ENCODE data around the gene RHEB.

Gene RHEB

DNA sequence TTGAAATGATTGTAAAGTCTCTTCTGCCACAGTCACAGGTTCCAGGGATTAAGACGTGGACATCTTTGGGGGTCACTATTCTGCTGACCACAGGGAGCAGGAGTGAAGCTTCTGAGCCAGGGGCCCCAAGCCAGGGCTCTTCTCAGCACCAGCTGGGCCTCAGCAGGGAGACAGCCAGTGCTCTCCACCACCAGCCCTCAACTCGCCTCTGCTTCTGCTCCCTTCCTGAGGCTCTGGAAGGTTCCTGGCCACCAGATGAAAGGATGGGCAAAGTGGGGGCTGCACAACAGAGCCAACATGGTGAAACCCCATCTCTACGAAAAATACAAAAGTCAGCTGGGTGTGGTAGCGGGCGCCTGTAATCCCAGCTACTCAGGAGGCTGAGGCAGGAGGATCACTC lies 68.5 kb downstream of the RHEB start:
- DNase-seq (ENCODE audit: low read depth in 2 of 2): no peak

DNA sequence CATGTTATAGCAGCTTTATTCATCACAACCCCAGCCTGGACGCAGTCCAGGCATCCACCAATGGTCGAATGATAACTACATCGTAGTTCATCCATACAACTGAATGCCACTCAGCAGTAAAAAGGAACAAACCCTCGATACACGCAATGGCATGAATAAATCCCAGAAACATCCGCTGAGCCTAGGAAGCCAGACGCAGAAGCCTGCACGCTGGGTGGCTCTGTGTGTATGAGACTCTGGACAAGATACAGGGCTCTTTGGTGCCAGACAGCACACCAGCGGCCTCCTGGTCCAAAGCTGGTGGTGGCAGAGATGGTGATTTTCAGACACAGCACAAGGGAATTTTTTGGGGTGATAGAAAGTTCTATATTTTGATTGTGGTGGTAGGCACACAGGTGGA lies 69.7 kb downstream of the RHEB start:
- no peak for DNase-seq (ENCODE audit: low read depth in 2 of 2)

DNA sequence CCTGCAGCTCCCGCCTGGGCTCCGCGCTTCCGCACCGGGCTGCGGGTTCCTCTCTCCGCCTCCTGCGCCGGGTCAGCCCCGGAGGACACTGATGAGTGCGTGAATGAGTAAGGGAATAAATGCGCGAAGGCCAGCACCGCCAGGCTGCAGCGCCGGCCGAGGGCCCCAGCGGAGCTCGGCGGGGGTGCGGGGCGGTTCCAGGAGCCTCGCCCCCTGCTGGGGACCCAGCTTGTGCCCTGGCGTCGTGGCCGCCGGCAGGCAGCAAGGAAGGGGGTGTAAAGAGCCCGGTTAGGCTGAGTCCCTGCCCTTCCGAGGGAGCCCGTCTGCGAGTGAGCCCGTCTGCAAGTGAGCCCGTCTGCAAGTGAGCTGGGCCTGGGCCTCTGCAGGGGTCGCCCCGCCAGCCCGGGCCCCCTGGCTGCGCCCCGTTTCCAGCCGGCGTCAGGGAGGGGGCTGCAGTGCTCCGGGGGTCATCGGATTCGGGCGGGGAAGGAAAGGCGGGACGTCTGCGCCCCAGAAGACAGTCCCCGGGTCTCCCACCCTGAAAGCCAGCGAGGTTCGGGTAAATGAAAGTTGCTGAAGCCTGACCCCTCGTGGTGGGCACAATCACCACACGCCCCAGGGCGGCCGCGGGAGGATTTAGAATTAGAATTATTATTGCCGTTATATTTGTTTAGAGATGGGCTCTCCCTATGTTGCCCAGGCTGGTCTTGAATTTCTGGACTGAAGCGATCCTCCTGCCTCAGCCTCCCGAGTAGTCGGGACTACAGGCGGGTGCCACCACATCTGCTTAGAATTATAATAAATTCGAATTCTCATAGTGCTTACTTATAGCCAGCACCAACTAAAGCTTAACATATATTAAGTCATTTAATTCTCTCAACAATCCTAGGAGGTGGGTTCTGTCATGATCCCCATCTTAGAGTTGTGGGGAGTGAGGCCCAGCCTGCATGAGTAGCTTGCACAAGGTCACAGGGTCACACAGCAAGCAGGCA lies 71.1 kb downstream of the RHEB start:
- peak in 1 of 2 experiments; percentile 26 for DNase-seq (ENCODE audit: low read depth in 2 of 2)

DNA sequence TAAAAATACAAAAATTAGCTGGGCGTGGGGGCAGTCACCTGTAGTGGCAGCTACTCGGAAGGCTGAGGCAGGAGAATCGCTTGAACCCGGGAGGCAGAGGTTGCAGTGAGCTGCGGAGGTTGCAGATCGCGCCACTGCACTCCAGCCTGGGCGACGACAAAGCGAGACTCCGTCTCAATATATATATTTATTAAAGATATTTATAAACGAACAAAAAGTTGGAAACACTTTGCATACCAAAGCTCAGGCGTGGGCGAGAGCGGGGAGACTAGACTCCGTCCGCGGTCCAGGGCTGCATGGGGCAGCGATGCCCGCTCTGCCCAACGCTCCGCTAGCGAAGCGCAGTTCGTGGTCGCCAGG lies 71.8 kb downstream of the RHEB start:
- DNase-seq (ENCODE audit: low read depth in 2 of 2): no peak

- no peak for DNase-seq (ENCODE audit: low read depth in 2 of 2)
These were observed 72.4 kb downstream of the RHEB start for GRCh38 chr7:151447312-151447711.

DNA sequence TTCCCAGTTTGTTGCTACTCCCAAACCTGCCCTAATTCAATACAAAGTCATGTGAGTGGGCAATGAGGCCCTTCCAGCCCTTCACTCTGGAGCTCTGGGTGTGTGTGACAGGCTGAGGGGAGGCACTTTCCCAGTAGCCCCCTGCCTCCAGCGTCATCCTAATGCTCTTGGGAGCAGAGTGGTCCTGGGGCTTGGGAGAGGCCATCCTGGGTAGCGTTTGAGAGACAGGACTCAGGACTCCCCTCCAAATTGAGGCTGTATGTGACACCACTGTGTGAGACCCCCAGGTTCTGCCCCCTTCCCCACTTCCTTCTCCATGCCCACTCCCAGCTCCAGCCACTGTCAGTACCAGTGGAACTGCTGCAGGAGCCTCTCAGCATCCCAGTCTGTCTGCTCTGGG lies 73.3 kb downstream of the RHEB start:
- DNase-seq (ENCODE audit: low read depth in 2 of 2): no peak

GRCh38 chr7:151444632-151445031 lies 75.1 kb downstream of the RHEB start:
- DNase-seq (ENCODE audit: low read depth in 2 of 2): no peak

- no peak for DNase-seq (ENCODE audit: low read depth in 2 of 2)
These were observed 76.8 kb downstream of the RHEB start for GRCh38 chr7:151442776-151443496.

DNA sequence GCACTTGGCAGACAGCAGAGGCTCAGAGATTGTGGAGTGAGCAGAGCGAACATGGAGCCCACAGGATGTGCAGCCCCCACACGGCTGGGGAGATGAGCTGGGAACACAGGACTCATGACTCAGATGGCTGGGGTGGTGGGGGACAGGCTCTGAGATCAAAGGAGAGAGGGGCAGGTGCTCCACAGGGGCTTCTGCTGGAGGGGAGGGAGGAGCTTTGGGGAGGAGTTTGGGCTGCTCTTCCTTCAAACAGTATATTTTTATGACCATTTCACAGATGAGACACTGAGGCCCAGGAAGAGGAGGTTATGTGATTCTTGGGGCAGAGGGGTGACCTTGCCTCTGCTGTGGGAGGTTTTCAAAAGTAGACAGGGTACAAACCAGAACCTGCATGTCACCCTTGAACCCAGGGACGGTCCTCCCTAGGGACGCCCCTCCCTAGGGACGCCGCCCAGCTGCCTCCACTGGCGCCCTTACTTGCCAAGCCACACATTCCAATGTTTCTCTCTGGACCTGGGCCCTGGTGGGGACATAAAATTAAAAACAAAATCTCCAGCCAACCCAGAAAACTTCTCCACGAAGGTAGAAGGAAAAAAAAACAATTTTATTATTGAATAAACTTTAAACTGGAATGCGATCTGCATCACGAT lies 78.8 kb downstream of the RHEB start:
- DNase-seq (ENCODE audit: low read depth in 2 of 2): no peak

DNA sequence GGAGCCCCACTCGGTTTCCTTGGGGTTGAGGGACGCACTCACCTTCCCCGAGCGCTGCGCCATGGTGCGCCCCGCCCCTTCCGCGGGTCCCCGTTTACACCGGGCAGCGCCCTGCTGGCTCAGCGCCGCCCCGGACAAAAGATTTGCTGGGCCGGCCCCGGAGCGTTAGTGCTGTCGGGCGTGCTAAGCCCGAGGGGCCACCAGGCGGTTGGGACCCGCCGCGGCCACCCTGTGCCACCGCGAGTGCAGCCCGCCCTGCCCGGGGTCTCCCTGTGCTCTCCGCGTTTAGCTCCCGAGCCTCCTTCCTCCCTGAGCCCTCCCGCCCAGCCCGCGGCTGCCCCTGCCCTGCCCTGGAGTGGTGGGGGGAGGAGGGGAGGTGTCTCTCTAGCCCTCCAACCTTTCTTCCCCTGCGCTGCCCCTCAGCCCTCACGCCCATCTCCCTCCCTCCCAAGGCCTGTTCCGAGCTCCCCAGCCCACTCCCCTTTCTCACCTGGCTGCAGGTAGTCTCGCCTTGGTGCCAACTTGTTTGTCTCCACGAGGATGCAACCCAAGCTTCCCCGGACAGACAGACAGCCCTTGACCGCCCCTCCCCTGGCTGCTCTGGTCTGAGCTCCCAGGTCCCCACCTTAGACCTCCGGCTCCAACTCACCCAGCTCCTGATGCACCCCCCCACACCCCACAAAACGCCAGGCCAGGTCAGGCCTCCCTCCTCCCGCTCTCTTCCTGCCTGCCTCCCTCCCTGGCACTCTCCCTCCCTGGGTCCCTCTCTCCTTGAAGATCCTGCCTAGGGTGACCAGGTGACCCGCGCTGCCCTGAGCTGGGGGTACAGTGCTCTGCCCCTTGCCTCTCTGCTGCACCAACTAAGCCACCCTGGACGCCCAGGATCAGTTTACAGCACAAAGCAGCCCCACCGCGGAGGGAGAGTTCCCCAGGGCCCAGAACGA lies 79.6 kb downstream of the RHEB start, which contains the start of gene CRYGN:
Gene CRYGN, minus strand, starts transcription at position 287 of the 944 bp plus-strand sequence. Its CDS starts 224 bp downstream, at position 63.
- DNase-seq (ENCODE audit: low read depth in 2 of 2): no peak

- no peak for DNase-seq (ENCODE audit: low read depth in 2 of 2)
These were observed 80.7 kb downstream of the RHEB start for GRCh38 chr7:151438864-151439601.

GRCh38 chr7:151437866-151438516 lies 81.7 kb downstream of the RHEB start:
- DNase-seq (ENCODE audit: low read depth in 2 of 2): no peak

- DNase-seq (ENCODE audit: low read depth in 2 of 2): no peak
These were observed 82.5 kb downstream of the RHEB start for GRCh38 chr7:151437159-151437553.

GRCh38 chr7:151436446-151437158 lies 83.1 kb downstream of the RHEB start:
- no peak for DNase-seq (ENCODE audit: low read depth in 2 of 2)

DNA sequence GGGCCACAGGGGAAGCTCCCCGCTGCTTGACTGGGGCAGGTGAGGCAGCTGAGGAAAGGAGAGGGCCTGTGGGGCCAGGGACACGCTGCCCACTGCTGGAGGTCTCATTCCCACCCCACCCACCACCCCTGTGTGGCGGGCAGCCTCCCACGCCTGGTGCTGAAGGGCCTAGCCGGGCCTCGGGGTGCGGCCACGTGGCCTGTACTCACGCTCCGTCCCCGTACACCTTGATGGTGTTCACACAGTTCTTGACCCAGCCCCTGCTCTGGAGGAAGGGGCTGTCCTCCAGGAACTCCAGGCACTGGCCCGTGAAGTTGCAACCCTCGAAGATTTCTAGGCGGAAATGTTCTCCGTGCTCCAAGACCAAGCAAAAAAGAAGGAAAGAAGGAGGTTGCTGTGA lies 83.7 kb downstream of the RHEB start:
- DNase-seq (ENCODE audit: low read depth in 2 of 2): no peak

DNA sequence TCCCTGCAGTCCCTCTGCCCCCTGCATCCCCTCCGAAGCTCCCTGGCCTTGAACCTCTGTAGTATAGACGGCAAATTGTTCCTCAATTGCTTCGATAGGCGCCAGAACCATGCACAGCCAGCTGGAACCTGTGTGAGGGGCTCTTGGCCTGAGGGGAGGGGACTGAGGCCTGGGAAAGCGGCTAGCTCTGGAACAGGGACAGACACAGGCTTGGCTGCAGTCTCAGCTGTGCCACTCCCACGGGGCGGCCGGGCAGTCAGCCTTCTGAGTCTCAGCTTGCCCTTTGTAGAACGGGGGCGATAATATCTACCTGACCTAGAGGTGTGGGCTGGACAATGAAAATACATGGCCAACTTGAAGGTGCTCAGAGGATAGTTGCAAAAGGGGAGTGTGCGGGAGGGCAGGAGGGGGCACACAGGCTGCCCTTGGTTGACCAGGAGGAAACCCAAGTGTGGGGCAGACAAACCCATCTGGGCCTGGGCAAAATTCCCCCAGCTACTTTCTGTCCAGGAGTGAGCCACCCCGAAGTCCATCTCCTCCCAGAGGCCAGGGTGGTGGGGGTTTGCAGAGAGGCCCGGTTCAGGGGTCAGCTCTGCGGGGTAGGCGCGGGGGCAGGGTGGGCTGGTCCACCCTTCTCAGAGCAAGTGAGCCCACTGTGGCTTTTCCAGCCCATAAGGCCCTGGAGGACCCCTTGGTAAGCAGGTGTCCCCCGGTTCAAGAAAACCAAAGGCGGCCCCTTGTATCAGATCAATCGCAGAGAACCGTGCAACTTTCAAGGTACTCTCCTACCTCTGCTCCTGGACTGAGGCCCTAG lies 84.4 kb downstream of the RHEB start:
- DNase-seq (ENCODE audit: low read depth in 2 of 2): no peak

DNA sequence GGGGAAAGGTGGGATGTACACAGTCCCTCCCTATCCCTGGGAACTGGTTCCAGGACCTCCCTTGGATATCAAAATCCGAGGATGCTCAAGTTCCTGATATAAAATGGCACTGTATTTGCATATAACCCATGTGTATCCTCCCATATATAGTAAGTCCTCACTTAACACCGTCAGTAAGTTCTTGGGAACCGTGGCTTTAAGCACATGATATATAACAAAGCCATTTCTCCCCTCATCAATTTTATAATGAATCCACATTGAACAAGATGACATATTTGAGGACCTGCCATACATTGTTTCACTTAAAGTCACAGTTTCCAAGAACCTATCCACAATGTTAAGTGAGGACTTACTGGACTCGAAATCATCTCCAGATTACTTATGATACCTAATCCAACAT lies 85.1 kb downstream of the RHEB start:
- DNase-seq (ENCODE audit: low read depth in 2 of 2): no peak

GRCh38 chr7:151433721-151434400 lies 85.8 kb downstream of the RHEB start:
- no peak for DNase-seq (ENCODE audit: low read depth in 2 of 2)

Data from fibroblast of skin of left quadriceps (primary cell).